ENCODE measurements around the gene PLCG2. TPM values are rescaled to one million over a fixed set of nuclear protein-coding genes. Genes with fewer than 3 reads are reported as not detected.

Gene PLCG2
- total and polyA plus RNA-seq, 2 of the 8 experiments (the other 6 are each of a cell fraction or from before 2014, with no cell fraction given) = 6.1 to 6.9 TPM

DNA sequence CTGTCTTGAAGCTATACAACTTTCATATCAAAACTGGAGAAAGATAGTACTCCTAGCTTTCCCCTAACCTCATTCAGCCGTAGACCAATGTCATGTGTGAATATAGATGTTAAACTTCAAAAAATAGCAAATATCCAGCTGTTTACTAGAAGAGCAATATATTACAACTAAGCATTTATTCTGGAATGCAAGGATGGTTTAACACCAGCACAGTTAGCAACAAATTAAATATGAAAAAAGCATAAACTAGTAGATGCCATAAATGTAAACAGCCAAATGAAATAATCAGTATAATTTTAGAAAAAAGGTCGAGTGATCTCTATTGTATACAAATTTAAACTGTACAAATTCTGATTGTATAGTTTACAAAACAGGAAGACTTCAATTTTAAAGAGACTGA is 172.5 kb downstream of the PLCG2 start:
- H2BK12ac ChIP-seq (ENCODE audit: low read depth, low read length) = no peak overlapping the region
- H3K23ac ChIP-seq (ENCODE audit: insufficient read length) = no peak overlapping the region
- POLR2A ChIA-PET (ENCODE audit: partially characterized antibody) = no interaction called here
- no peak overlapping the region for H2BK20ac ChIP-seq (ENCODE audit: low read length)
- no peaks in the 10 kb centered on the region for H3K36me3 ChIP-seq (ENCODE audit: control insufficient read depth in 2 of 4, insufficient read depth in 4 of 4, low read length in 3 of 4)
- H2BK15ac ChIP-seq (ENCODE audit: low read length) = no peak overlapping the region
- H4K20me1 ChIP-seq (replicated peaks in 1 of 2; ENCODE audit: control insufficient read depth in 1 of 2, insufficient read depth in 2 of 2, low read length in 2 of 2) = no peaks in the 10 kb centered on the region
- H3K79me1 ChIP-seq (ENCODE audit: low read depth, low read length) = no peaks in the 10 kb centered on the region
- H2BK120ac ChIP-seq (replicated peaks; ENCODE audit: low read depth, low read length) = no peak overlapping the region
- H3K27ac ChIP-seq (ENCODE audit: low read depth, low read length) = no peak overlapping the region
- H4K8ac ChIP-seq (ENCODE audit: extremely low read depth, insufficient read depth, low read length) = no peak overlapping the region
- H3K4me2 ChIP-seq (ENCODE audit: insufficient read depth in 1 of 2, low read depth in 2 of 2, low read length in 2 of 2) = no peak overlapping the region
- H3K18ac ChIP-seq (ENCODE audit: extremely low read depth, low read length) = no peak overlapping the region
- FAIRE-seq = no peak
- no peaks in the 10 kb centered on the region for H3K79me2 ChIP-seq (ENCODE audit: control insufficient read depth in 1 of 2, insufficient read depth in 2 of 2, low read length in 2 of 2)
- no peak overlapping the region for H4K5ac ChIP-seq (ENCODE audit: insufficient read length, low read depth, low read length)
- 86% methylated on average over 2 of the region's 2 CpGs; no CpG with 5 or more reads in 1 of the 2 experiments for WGBS, 2 experiments (ENCODE audit: extremely low coverage in 1 of 2, insufficient coverage in 1 of 2, insufficient read length in 1 of 2, insufficient replicate concordance in 2 of 2, low coverage in 1 of 2, low lambda C conversion rate in 2 of 2, missing lambda C conversion rate in 1 of 2)
- no peak overlapping the region for H3K56ac ChIP-seq (replicated peaks; ENCODE audit: insufficient read length, low read depth, low read length)
- no peak overlapping the region for H3K9ac ChIP-seq (replicated peaks in 1 of 4; ENCODE audit: extremely low read depth in 1 of 4, low read depth in 3 of 4, low read length in 3 of 4)
- H3K4me3 ChIP-seq (ENCODE audit: extremely low read depth in 1 of 4, insufficient read depth in 2 of 4, low read depth in 3 of 4, low read length in 4 of 4) = no peak overlapping the region
- no peaks in the 10 kb centered on the region for H3K9me3 ChIP-seq (ENCODE audit: insufficient read depth in 2 of 2, low read depth in 1 of 2, low read length in 1 of 2)
- no peak for DNase-seq (ENCODE audit: low read depth in 1 of 2, low spot score in 2 of 2)
- no peaks in the 10 kb centered on the region for H3K23me2 ChIP-seq (ENCODE audit: low read depth, low read length)
- H3K14ac ChIP-seq (ENCODE audit: insufficient read length) = no peak overlapping the region
- no peak overlapping the region for H4K91ac ChIP-seq (replicated peaks; ENCODE audit: insufficient read length, low read length)
- H2AFZ ChIP-seq (ENCODE audit: low read length) = no peak overlapping the region
- H2BK5ac ChIP-seq (ENCODE audit: low read depth, low read length) = no peak overlapping the region
- H2AK5ac ChIP-seq (ENCODE audit: low read depth, low read length) = no peak overlapping the region
- H3K27me3 ChIP-seq (replicated peaks in 1 of 4; ENCODE audit: control insufficient read depth in 3 of 4, extremely low read depth in 1 of 4, insufficient read depth in 3 of 4, low read length in 3 of 4) = no peaks in the 10 kb centered on the region; a peak in 1 of 7 replicates
- CTCF ChIA-PET (ENCODE audit: partially characterized antibody) = interaction anchor here (0.6 to 2.7 kb wide), 4 partner anchors 8 to 271 kb away, joined by 3 to 9 read pairs (median 4); no protein-coding TSS in a partner anchor
- no peak overlapping the region for H3K4ac ChIP-seq (replicated peaks; ENCODE audit: insufficient read length, low read depth, low read length)
- no peaks in the 10 kb centered on the region for H3K4me1 ChIP-seq (replicated peaks in 1 of 4; ENCODE audit: control insufficient read depth in 3 of 4, insufficient read depth in 4 of 4, low read length in 3 of 4)
- no peak for TF ChIP-seq RAD21 (IDR thresholded peaks at IDR 0.05 in 1 of 2, conservative IDR thresholded peaks at IDR 0.05 in 1 of 2; ENCODE audit: low read depth in 2 of 2, low read length in 2 of 2)
- no peak for TF ChIP-seq PHF8 (conservative IDR thresholded peaks at IDR 0.05; ENCODE audit: low read depth, low read length)
- TF ChIP-seq MAFK (IDR thresholded peaks at IDR 0.05; ENCODE audit: low read depth, low read length) = no peak
- TF ChIP-seq KDM5A (IDR thresholded peaks at IDR 0.05; ENCODE audit: low read length) = no peak
- no peak for TF ChIP-seq HDAC6 (IDR thresholded peaks at IDR 0.05; ENCODE audit: low read depth, low read length)
- TF ChIP-seq SIRT6 (IDR thresholded peaks at IDR 0.05; ENCODE audit: low read length) = no peak
- TF ChIP-seq RNF2 (IDR thresholded peaks at IDR 0.05; ENCODE audit: borderline replicate concordance, low read depth, low read length, missing control alignments, poor library complexity, severe bottlenecking) = no peak
- TF ChIP-seq TAF1 (IDR thresholded peaks at IDR 0.05; ENCODE audit: low read depth, low read length) = no peak
- no peak for TF ChIP-seq CREB1 (IDR thresholded peaks at IDR 0.05)
- no peak for TF ChIP-seq RBBP5 (IDR thresholded peaks at IDR 0.05; ENCODE audit: borderline replicate concordance, low read depth, low read length)
- no peak for TF ChIP-seq SUZ12 (IDR thresholded peaks at IDR 0.05; ENCODE audit: low read length)
- no peak for TF ChIP-seq CHD2 (IDR thresholded peaks at IDR 0.05; ENCODE audit: low read length)
- TF ChIP-seq SAP30 (IDR thresholded peaks at IDR 0.05; ENCODE audit: insufficient read depth, insufficient replicate concordance, low read length) = no peak
- TF ChIP-seq EZH2 (IDR thresholded peaks at IDR 0.05; ENCODE audit: low read depth, low read length, severe bottlenecking) = no peak
